ENCODE measurements around the gene GMDS. TPM values are rescaled to one million over a fixed set of nuclear protein-coding genes. Genes with fewer than 3 reads are reported as not detected.
A peak's percentile ranks its signal among the peaks of the same experiment; 100 is the strongest.

Gene GMDS
- total RNA-seq, 8 experiments from 2014 or later = 4.5 to 61.7 (median 6.9) TPM

DNA sequence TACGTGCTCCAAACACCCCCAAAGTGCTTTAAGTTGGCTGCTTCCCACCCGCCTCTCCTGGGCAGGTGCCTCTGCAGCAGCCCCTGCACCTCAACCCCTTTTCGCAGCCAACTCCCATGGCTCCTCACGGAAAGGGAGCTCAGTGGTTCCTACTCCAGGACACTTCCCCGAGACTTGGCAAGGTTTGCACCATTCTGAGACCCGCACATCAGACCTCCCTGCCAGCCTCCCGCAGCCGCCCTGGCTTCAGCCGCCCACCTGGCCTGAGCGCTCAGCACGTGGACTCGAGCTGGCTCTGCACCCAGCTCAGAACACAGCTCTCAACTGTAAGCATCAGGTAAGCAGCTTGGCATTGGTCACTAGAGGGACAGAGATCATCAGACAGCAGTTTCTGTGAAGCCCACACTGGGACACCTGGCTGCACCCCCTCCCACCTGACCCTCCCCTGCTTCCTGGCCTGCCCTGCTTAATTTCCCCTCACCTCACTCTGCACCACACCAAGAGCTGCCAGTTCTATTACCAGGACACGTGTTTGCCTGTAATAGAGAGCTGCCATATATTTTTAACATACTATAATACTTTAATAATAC lies 28.5 kb downstream of the GMDS start:
- Histone ChIP-seq H3K27ac (no peak overlapping the region), H3K4me1 (replicated peaks in 1 of 2) (no peaks in the 10 kb centered on the region), H3K4me3 (no peak overlapping the region)
- no peak for ATAC-seq (replicated peaks in 6 of 8)
- in situ Hi-C loops (cut with MboI; ENCODE audit: low pct_unique_long_range_greater_than_20kb in 2 of 9, low sequenced_read_pairs in 9 of 9, unreplicated experiment in 9 of 9) = no loop called here
- WGBS, 10 experiments = 40 to 90% (median 78%) methylated on average over 1 to 7 of the region's 13 CpGs; no CpG with 5 or more reads in 6 of the 10 experiments

DNA sequence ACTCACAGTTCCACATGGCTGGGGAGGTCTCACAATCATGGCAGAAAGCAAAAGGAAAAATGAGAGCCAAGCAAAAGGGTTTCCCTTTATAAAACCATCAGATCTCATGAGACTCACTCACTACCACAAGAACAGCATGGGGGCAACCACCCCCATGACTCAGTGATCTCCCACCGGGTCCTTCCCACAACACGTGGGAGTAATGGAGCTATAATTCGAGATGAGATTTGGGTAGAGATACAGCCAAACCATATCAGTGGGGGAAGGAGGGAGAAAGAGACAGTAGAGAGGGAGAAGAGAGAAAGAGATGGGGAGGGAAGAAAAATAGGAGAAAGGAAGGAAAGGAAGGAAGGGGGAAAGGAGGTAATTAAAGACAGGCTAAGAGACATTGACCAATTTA lies 30.1 kb downstream of the GMDS start:
- Histone ChIP-seq H3K4me3 (no peak overlapping the region), H3K4me1 (replicated peaks in 1 of 2) (no peaks in the 10 kb centered on the region), H3K27ac (no peak overlapping the region)
- ATAC-seq (replicated peaks in 6 of 8) = no peak
- in situ Hi-C loops (cut with MboI; ENCODE audit: low pct_unique_long_range_greater_than_20kb in 2 of 9, low sequenced_read_pairs in 9 of 9, unreplicated experiment in 9 of 9) = no loop called here
- 0 to 83% (median 70%) methylated on average over 1 to 3 of the region's 3 CpGs; no CpG with 5 or more reads in 2 of the 10 experiments for WGBS, 10 experiments

DNA sequence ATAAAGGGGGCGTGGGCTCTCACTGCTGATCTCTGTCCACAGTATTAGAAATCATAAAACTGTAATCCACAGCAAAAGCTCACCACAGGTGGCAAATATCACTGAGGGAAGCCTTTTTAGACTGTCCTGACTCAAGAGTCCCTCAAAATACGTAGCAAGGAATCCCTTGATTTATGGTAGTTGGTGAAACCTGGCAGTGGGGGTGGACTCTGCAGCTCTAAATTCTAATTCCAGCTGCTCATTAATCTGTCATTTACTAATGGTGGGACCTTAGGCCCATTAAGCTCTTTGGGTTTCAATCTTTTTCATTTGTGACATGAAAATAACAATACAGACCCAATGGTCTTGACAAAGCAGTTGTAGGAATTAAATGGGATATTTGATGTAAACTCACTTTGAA lies 32.3 kb downstream of the GMDS start:
- in situ Hi-C loops (cut with MboI; ENCODE audit: low pct_unique_long_range_greater_than_20kb in 2 of 9, low sequenced_read_pairs in 9 of 9, unreplicated experiment in 9 of 9) = no loop called here
- Histone ChIP-seq H3K4me1 (replicated peaks in 1 of 2) (no peaks in the 10 kb centered on the region), H3K27ac (no peak overlapping the region), H3K4me3 (no peak overlapping the region)
- ATAC-seq (replicated peaks in 6 of 8) = no peak
- WGBS, 10 experiments = 40 to 90% (median 71%) methylated on average over 1 to 2 of the region's 2 CpGs; no CpG with 5 or more reads in 3 of the 10 experiments

DNA sequence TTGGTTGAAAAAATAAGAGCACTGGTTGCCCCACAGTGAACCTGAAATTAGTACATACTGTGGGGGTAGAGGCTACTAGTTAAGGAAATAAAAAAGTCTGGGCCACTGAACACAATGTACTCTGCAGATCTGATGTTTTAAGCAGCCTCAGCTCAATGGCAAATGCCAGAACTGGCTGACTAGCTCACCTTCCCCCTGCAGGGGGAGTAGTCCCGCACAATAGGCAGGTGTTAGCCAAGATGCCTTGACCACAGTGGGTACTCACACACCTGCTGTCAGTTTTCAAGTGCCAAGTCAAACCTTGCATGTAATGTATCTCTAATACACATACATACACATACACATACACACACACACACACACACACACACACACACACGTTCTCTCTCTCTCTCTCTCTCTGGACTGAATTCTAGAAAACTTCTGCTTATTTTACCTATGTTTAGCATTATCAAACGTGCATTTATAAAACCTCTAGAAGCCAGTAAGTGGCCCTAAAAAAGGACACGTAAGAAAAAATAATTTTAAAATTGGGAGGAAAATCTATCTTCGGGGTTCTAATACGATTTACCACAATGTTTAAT lies 36.1 kb downstream of the GMDS start:
- Histone ChIP-seq H3K4me1 (replicated peaks in 1 of 2) (no peaks in the 10 kb centered on the region), H3K4me3 (no peak overlapping the region), H3K27ac (no peak overlapping the region)
- 0 to 87% (median 76%) methylated on average over 1 to 5 of the region's 6 CpGs; no CpG with 5 or more reads in 1 of the 10 experiments for WGBS, 10 experiments
- ATAC-seq (replicated peaks in 6 of 8) = peak in 4 of 8 experiments; percentile 48 to 61 (median 54)
- in situ Hi-C loops (cut with MboI; ENCODE audit: low pct_unique_long_range_greater_than_20kb in 2 of 9, low sequenced_read_pairs in 9 of 9, unreplicated experiment in 9 of 9) = no loop called here

DNA sequence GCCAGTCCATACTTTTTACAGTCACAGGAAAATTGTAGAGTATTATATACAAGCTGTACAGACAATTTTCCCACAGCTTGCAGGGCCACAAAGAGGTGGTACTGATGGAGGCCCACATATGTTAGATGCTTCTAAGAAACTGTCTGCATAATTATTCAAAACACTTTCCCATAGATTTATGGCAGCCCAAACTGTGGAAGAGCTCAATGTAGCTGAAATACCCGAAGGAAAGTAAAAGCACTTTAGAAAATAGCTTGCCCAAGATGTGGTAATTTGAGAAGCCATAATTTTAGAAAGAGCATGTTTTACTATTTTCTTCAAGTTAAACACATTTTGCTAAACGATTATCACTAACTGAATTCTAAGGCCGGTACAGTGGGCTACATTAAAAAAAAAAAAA lies 36.9 kb downstream of the GMDS start:
- no peak overlapping the region for H3K27ac ChIP-seq
- H3K4me3 ChIP-seq = no peak overlapping the region
- in situ Hi-C loops (cut with MboI; ENCODE audit: low pct_unique_long_range_greater_than_20kb in 2 of 9, low sequenced_read_pairs in 9 of 9, unreplicated experiment in 9 of 9) = no loop called here
- no peaks in the 10 kb centered on the region for H3K4me1 ChIP-seq (replicated peaks in 1 of 2)
- 61 to 100% (median 80%) methylated on average over 1 to 3 of the region's 3 CpGs; no CpG with 5 or more reads in 1 of the 10 experiments for WGBS, 10 experiments
- ATAC-seq (replicated peaks in 6 of 8) = no peak

DNA sequence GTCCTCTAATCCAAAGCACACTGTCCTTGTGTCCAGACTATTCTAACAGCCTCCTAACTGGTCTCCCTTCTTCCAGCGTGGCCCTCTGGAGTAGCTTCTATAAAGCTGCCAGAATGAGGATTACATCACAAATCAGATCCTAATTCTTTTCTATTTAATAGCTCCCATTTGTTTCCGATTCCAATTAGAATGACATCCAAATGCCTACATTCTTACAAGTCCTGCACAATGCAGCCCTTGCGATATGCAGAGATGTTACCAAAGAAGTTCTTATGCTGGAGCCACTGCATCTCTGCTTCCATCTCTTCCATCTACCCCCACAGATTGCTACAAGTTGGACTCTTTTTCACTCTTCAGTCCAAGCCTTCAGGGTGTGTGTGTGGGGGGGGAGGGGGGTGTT lies 40.0 kb downstream of the GMDS start:
- H3K4me1 ChIP-seq (replicated peaks in 1 of 2) = no peaks in the 10 kb centered on the region
- in situ Hi-C loops (cut with MboI; ENCODE audit: low pct_unique_long_range_greater_than_20kb in 2 of 9, low sequenced_read_pairs in 9 of 9, unreplicated experiment in 9 of 9) = no loop called here
- WGBS, 10 experiments = 26 to 100% (median 83%) methylated on average over 1 to 3 of the region's 3 CpGs; no CpG with 5 or more reads in 3 of the 10 experiments
- no peak overlapping the region for H3K4me3 ChIP-seq
- no peak overlapping the region for H3K27ac ChIP-seq
- no peak for ATAC-seq (replicated peaks in 6 of 8)

DNA sequence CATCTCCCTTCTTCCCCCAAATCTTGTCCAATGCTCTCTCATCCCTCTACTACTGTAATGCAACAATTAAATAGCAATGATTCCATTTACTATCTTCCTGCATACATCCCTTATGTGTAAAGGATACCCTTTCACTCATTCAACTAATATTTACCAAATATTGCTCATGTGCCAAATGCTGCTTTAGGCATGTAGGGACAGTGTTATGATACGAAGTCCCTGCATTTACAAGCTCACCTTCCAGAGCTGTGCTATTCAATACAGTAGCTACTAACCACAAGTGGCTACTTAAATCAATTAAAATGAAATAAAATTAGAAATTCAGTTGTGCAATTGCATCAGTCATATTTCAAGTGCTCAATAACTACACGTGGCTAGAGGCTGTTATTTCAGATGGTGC lies 41.1 kb downstream of the GMDS start:
- no peaks in the 10 kb centered on the region for H3K4me1 ChIP-seq (replicated peaks in 1 of 2)
- H3K27ac ChIP-seq = no peak overlapping the region
- H3K4me3 ChIP-seq = no peak overlapping the region
- 58 to 100% (median 69%) methylated on average over 1 to 2 of the region's 2 CpGs; no CpG with 5 or more reads in 4 of the 10 experiments for WGBS, 10 experiments
- peak in 1 of 8 experiments; percentile 43 for ATAC-seq (replicated peaks in 6 of 8)
- in situ Hi-C loops (cut with MboI; ENCODE audit: low pct_unique_long_range_greater_than_20kb in 2 of 9, low sequenced_read_pairs in 9 of 9, unreplicated experiment in 9 of 9) = no loop called here

DNA sequence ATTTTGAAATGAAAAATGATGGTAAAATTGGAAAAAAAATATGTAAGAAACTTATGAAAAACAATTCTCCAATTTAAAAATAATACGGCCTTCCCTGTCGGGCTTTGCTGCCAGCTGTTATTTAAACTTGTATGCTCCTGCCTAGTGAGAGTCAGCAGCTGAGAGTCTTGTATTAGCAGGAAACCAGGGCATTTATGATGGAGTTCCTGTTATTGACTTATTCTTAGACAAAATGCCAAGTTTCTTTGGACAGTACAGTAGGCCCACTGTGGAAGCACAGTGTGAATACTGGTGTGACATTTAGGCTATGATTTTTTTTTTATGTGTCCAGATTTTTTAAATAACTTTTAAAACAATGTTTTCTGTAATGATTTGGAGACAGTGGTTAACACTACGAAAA lies 42.1 kb downstream of the GMDS start:
- in situ Hi-C loops (cut with MboI; ENCODE audit: low pct_unique_long_range_greater_than_20kb in 2 of 9, low sequenced_read_pairs in 9 of 9, unreplicated experiment in 9 of 9) = no loop called here
- H3K4me1 ChIP-seq (replicated peaks in 1 of 2) = no peaks in the 10 kb centered on the region
- WGBS, 10 experiments = 66 to 97% (median 91%) methylated on average over 1 to 3 of the region's 3 CpGs; no CpG with 5 or more reads in 1 of the 10 experiments
- H3K4me3 ChIP-seq = no peak overlapping the region
- no peak overlapping the region for H3K27ac ChIP-seq
- ATAC-seq (replicated peaks in 6 of 8) = no peak

DNA sequence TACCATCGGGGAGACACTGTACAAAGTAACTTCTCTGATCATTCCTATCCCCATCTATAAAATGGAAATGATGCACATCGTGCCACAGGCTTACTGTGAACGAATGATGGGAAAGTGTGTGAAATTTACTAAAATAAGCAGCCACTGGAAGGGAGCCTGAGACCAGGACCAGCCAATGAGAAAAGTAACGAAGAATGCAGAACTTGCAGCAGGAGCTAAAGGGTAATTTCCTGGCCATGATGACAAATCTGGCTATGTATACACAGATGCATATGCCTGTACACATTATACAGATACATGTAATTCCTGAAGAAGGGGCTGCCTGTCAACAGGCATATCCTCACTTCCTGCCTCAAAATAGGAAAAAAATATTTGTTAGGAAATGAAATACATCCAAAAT lies 47.4 kb downstream of the GMDS start:
- in situ Hi-C loops (cut with MboI; ENCODE audit: low pct_unique_long_range_greater_than_20kb in 2 of 9, low sequenced_read_pairs in 9 of 9, unreplicated experiment in 9 of 9) = loop anchor here in 1 of 9 experiments (10.0 kb wide), 1 partner anchor 593 kb away; the partner anchor contains the start of gene FOXC1
- H3K4me3 ChIP-seq = no peak overlapping the region
- ATAC-seq (replicated peaks in 6 of 8) = no peak
- H3K27ac ChIP-seq = no peak overlapping the region
- 66 to 100% (median 85%) methylated on average over 1 to 4 of the region's 4 CpGs; no CpG with 5 or more reads in 2 of the 10 experiments for WGBS, 10 experiments
- H3K4me1 ChIP-seq (replicated peaks in 1 of 2) = no peaks in the 10 kb centered on the region

DNA sequence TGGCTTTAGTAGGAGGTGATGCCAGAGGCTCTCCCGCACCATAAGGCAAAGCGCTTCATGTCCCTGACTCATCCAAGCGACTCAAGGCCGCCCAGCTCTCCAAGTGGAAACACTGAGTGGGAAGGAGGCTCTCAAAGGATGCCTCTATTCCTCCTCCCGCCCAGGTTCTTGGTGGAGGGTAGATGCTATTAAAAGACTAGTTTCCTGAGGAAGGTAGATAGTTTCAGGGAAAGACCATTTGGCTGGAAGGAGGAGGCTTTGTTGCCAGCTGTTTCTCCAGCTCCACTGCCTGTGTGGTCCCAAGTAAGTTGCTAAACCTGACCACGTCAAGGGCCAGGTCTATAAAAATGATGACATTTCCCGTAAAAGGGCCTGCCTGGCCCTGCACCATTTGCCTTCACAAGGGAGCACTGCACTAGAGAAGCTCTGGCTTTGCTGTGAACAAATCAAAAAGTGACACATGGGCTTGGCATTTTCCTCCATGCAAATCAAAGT lies 48.2 kb downstream of the GMDS start:
- in situ Hi-C loops (cut with MboI; ENCODE audit: low pct_unique_long_range_greater_than_20kb in 2 of 9, low sequenced_read_pairs in 9 of 9, unreplicated experiment in 9 of 9) = loop anchor here in 1 of 9 experiments (10.0 kb wide), 1 partner anchor 592 kb away; the partner anchor contains the start of gene FOXC1
- H3K4me3 ChIP-seq = no peak overlapping the region
- WGBS, 10 experiments = 25 to 100% (median 81%) methylated on average over 1 to 7 of the region's 7 CpGs; no CpG with 5 or more reads in 2 of the 10 experiments
- ATAC-seq (replicated peaks in 6 of 8) = peak in 4 of 8 experiments; percentile 38 to 90 (median 72)
- no peak overlapping the region for H3K27ac ChIP-seq
- H3K4me1 ChIP-seq (replicated peaks in 1 of 2) = no peaks in the 10 kb centered on the region

DNA sequence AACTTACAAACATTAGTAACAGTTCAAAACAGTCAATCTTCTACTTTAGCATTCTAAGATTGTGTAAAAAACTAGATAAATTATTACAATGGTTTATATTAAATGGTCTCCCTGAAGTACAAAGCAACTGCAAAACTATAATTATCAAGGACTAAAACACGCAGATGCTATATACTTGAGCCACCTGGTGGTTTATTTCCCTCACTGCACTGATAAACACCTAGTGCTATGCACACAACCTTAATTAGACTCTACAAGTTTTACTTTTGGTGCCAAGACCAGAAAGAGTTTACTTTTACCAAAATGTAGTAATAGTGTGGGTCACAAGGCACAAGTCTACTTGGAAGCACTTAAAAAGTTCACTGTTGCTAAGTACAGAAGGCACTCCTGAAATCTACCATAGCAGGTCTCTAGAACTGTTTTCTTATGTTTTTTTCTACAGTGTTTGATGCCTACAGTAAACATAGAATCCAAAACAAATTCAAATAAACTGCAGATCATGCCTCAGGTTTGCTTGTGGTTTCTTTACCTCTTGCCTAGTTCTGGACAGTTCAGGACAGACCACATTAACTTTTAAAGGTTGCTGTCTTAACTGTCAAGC lies 49.2 kb downstream of the GMDS start:
- 0 to 50% (median 18%) methylated on average over 1 of the region's 1 CpG; no CpG with 5 or more reads in 6 of the 10 experiments for WGBS, 10 experiments
- H3K4me1 ChIP-seq (replicated peaks in 1 of 2) = no peaks in the 10 kb centered on the region
- H3K27ac ChIP-seq = no peak overlapping the region
- peak in 4 of 8 experiments; percentile 41 to 72 (median 63) for ATAC-seq (replicated peaks in 6 of 8)
- H3K4me3 ChIP-seq = no peak overlapping the region
- in situ Hi-C loops (cut with MboI; ENCODE audit: low pct_unique_long_range_greater_than_20kb in 2 of 9, low sequenced_read_pairs in 9 of 9, unreplicated experiment in 9 of 9) = loop anchor here in 1 of 9 experiments (10.0 kb wide), 1 partner anchor 591 kb away; the partner anchor contains the start of gene FOXC1

DNA sequence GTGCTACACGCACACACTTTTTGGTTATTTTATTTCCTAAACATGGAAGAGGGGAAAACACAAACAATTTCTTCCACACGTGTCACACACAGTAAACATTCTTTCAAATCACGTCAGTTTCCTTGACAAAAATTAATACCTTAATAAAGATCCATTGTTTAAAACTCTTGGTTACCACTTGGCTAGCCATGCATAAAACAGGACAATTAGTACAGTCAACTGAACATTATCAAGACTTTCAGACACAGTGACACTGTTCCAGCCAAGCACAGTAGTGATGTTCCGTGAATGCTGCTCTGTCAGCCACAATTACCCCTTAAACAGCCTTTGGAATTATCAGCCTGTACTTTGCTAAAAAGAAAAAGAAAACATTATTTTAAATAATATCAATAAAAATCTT lies 50.8 kb downstream of the GMDS start:
- H3K4me3 ChIP-seq = no peak overlapping the region
- ATAC-seq (replicated peaks in 6 of 8) = no peak
- H3K27ac ChIP-seq = no peak overlapping the region
- in situ Hi-C loops (cut with MboI; ENCODE audit: low pct_unique_long_range_greater_than_20kb in 2 of 9, low sequenced_read_pairs in 9 of 9, unreplicated experiment in 9 of 9) = loop anchor here in 1 of 9 experiments (10.0 kb wide), 1 partner anchor 590 kb away; the partner anchor contains the start of gene FOXC1
- H3K4me1 ChIP-seq (replicated peaks in 1 of 2) = no peaks in the 10 kb centered on the region
- 88 to 100% (median 95%) methylated on average over 2 to 4 of the region's 4 CpGs for WGBS, 10 experiments

DNA sequence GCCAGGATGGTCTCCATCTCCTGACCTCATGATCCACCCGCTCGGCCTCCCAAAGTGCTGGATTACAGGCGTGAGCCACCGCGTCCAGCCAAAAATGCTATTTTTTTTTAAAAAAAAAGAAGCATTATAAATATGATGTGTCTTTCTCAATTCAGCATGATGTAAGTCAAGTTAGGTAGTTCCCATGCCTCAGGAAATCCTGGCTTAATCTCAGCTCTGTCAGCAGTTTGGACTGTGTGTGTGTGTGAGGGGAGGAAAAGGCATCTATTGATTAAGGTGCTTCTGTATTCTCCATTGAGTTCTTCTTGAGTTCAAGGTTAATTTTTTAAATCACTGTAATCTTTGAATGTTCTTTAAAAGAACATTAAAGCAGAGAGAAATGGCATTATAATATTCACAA lies 51.5 kb downstream of the GMDS start:
- no peak for ATAC-seq (replicated peaks in 6 of 8)

More for the DNA sequence above, 51.5 kb downstream of the GMDS start:
- Histone ChIP-seq H3K4me3 (no peak overlapping the region), H3K27ac (no peak overlapping the region), H3K4me1 (replicated peaks in 1 of 2) (no peaks in the 10 kb centered on the region)
- 95 to 100% (median 100%) methylated on average over 2 to 5 of the region's 5 CpGs; no CpG with 5 or more reads in 6 of the 10 experiments for WGBS, 10 experiments
- in situ Hi-C loops (cut with MboI; ENCODE audit: low pct_unique_long_range_greater_than_20kb in 2 of 9, low sequenced_read_pairs in 9 of 9, unreplicated experiment in 9 of 9) = loop anchor here in 1 of 9 experiments (10.0 kb wide), 1 partner anchor 589 kb away; the partner anchor contains the start of gene FOXC1

Measured in motor neuron (in vitro differentiated cells).